HCT116 (cell line): ENCODE measurements around the gene FGGY. TPM values are rescaled to one million over a fixed set of nuclear protein-coding genes. Genes with fewer than 3 reads are reported as not detected.

Experiments
- ATAC-seq: fragments of 200-7000 bp; cut with Tn5 transposase; 2 replicates; pipeline ENCODE4 v1.9.1; 2020; ENCODE audit warnings: mild to moderate bottlenecking, moderate library complexity
- BruUV-seq: library from RNA; stranded (reverse); fragments of 400-500 nt; replicated peaks from 2 replicates; lab custom pipeline; 2021; lab: Mats Ljungman, UMichigan
- CTCF ChIA-PET: fragments of 300-600 bp; sonication (Branson Sonifier 250); formaldehyde crosslinking; loops from one replicate; lab custom pipeline; 2021; ENCODE audit warnings: antibody characterized with exemption; lab: Charles Lee
- POLR2A ChIA-PET: fragments of 300-600, 350-600 bp; sonication (Branson Sonifier 250); formaldehyde crosslinking; loops from one replicate; lab custom pipeline; 2021; ENCODE audit warnings: antibody characterized with exemption; lab: Charles Lee
- RAD21 ChIA-PET, 2 experiments: fragments of 300-600 bp; sonication (Branson Sonifier 250); formaldehyde crosslinking; loops; one replicate each; lab custom pipeline; 2023; ENCODE audit warnings: low total read pairs in 2 of 2; ENCODE audit not compliant: uncharacterized antibody in 2 of 2, unreplicated experiment in 2 of 2, low non-redundant PET in 1 of 2; lab: Charles Lee
- DNase-seq: peaks from one replicate; pipeline ENCODE4 v3.0.0-alpha.2; 2010; ENCODE audit warnings: low read depth, low spot score
- H2AFZ ChIP-seq: fragments of 200-600 bp; shearing (Covaris generic), sonication (generic); 2 replicates; pipeline ENCODE4 v1.6.1; 2017; ENCODE audit warnings: low read depth, mixed run types, mixed read lengths, antibody characterized with exemption, low read length; ENCODE audit not compliant: poor library complexity, severe bottlenecking
- H3K27ac ChIP-seq: 2 replicates; pipeline ENCODE4 v1.5.1; 2012; ENCODE audit warnings: low read depth, low read length
- H3K27me3 ChIP-seq: fragments of 200-600 bp; sonication (generic); 2 replicates; pipeline ENCODE4 v1.6.1; 2016; ENCODE audit warnings: mixed run types, low read length, mixed read lengths; ENCODE audit not compliant: insufficient read depth
- H3K36me3 ChIP-seq, 2 experiments: fragments of 200-500 bp in 1 of 2; fragments of 200-600 bp in 1 of 2; sonication (Bioruptor generic) in 1 of 2; sonication (generic) in 1 of 2; 2 replicates each; pipeline versions ENCODE4 v1.5.1 to v1.6.1; 2014 to 2016; ENCODE audit warnings: low read length in 2 of 2, inconsistent platforms in 1 of 2, mixed read lengths in 1 of 2, mixed run types in 1 of 2; ENCODE audit not compliant: insufficient read depth in 2 of 2, control insufficient read depth in 1 of 2
- H3K4me1 ChIP-seq, 2 experiments: fragments of 200-600 bp in 1 of 2; sonication (generic) in 1 of 2; 2 replicates each; pipeline versions ENCODE4 v1.5.1 to v1.6.1; 2012 to 2017; ENCODE audit warnings: low read length in 2 of 2, inconsistent platforms in 1 of 2, mild to moderate bottlenecking in 1 of 2, mixed read lengths in 1 of 2, mixed run types in 1 of 2, moderate library complexity in 1 of 2; ENCODE audit not compliant: insufficient read depth in 2 of 2, control insufficient read depth in 1 of 2
- H3K4me2 ChIP-seq: fragments of 200-600 bp; sonication (generic); 2 replicates; pipeline ENCODE4 v1.6.1; 2017; ENCODE audit warnings: mixed run types, low read length, mixed read lengths
- H3K4me3 ChIP-seq, 2 experiments: fragments of 200-600 bp in 1 of 2; sonication (generic) in 1 of 2; replicated peaks in 1 of 2; 2 replicates each; pipeline ENCODE4 v1.5.1; 2011 to 2016; ENCODE audit warnings: low read length in 2 of 2, control low read depth in 1 of 2, low read depth in 1 of 2, mild to moderate bottlenecking in 1 of 2, mixed read lengths in 1 of 2, mixed run types in 1 of 2
- H3K79me2 ChIP-seq: fragments of 200-600 bp; sonication (generic); 2 replicates; pipeline ENCODE4 v1.6.1; 2017; ENCODE audit warnings: mild to moderate bottlenecking, mixed run types, low read length, moderate library complexity, mixed read lengths; ENCODE audit not compliant: insufficient read depth
- H3K9ac ChIP-seq: fragments of 200-600 bp; sonication (generic); 2 replicates; pipeline ENCODE4 v1.6.1; 2016; ENCODE audit warnings: low read length, mixed read lengths
- H3K9me2 ChIP-seq: fragments of 200-600 bp; sonication (generic), shearing (Covaris generic); 2 replicates; pipeline ENCODE4 v1.6.1; 2017; ENCODE audit warnings: mixed run types, mild to moderate bottlenecking, moderate library complexity; ENCODE audit not compliant: insufficient read depth
- H3K9me3 ChIP-seq, 2 experiments: fragments of 200-500 bp in 1 of 2; fragments of 200-600 bp in 1 of 2; sonication (Bioruptor generic) in 1 of 2; sonication (generic) in 1 of 2; 2 replicates each; pipeline ENCODE4 v1.6.1; 2014 to 2017; ENCODE audit warnings: low read length in 2 of 2, mixed read lengths in 2 of 2, inconsistent platforms in 1 of 2, low read depth in 1 of 2, mild to moderate bottlenecking in 1 of 2, mixed run types in 1 of 2, moderate library complexity in 1 of 2; ENCODE audit not compliant: control insufficient read depth in 1 of 2, insufficient read depth in 1 of 2
- H4K20me1 ChIP-seq: fragments of 200-600 bp; sonication (generic), shearing (Covaris generic); 2 replicates; pipeline ENCODE4 v1.6.1; 2017; ENCODE audit warnings: mixed run types, mild to moderate bottlenecking, moderate library complexity; ENCODE audit not compliant: insufficient read depth
- CBX3 ChIP-seq: IDR thresholded peaks from 2 replicates; pipeline ENCODE4 v1.6.1; 2012; ENCODE audit warnings: low read depth
- EGR1 ChIP-seq: IDR thresholded peaks from 2 replicates; pipeline ENCODE4 v1.6.1; 2012; ENCODE audit warnings: low read depth
- POLR2A ChIP-seq: IDR thresholded peaks from 2 replicates; pipeline ENCODE4 v1.7.0; 2011; ENCODE audit warnings: borderline replicate concordance; ENCODE audit not compliant: insufficient read depth, insufficient read length; ENCODE audit errors: extremely low read depth
- POLR2AphosphoS5 ChIP-seq: IDR thresholded peaks from 2 replicates; pipeline ENCODE4 v1.6.1; 2011; ENCODE audit warnings: mild to moderate bottlenecking, low read depth, low read length, moderate library complexity
- SIN3A ChIP-seq: IDR thresholded peaks from 2 replicates; pipeline ENCODE4 v1.6.1; 2012; ENCODE audit warnings: low read depth
- SRF ChIP-seq: IDR thresholded peaks from 2 replicates; pipeline ENCODE4 v1.6.1; 2012; ENCODE audit warnings: low read depth
- YY1 ChIP-seq: IDR thresholded peaks from 2 replicates; pipeline ENCODE4 v1.6.1; 2011; ENCODE audit warnings: low read length, low read depth, moderate library complexity, mild to moderate bottlenecking; ENCODE audit not compliant: insufficient replicate concordance; ENCODE audit errors: extremely low read depth
- ZFX ChIP-seq: fragments of 450-650 bp; IDR thresholded peaks from 2 replicates; pipeline ENCODE4 v1.6.1; 2017
- ZNF274 ChIP-seq: fragments of 200-500 bp; sonication (Bioruptor generic); IDR thresholded peaks from 2 replicates; pipeline ENCODE4 v1.6.1; 2014; ENCODE audit warnings: mild to moderate bottlenecking, low read depth, low read length, inconsistent platforms
- intact Hi-C: fragments of 100-400 bp; cut with micrococcal nuclease; formaldehyde crosslinking; loops from 2 replicates; pipeline ENCODE4 v1.10.0; 2022
- total RNA-seq: library from RNA; stranded (reverse); gene quantifications from one replicate; pipeline ENCODE4 v1.2.1, GENCODE V29; 2021; ENCODE audit not compliant: unreplicated experiment
- TF ChIP-seq, protein P1 (sequence below): IDR thresholded peaks from 2 replicates; pipeline ENCODE4 v1.6.1; 2012
- TF ChIP-seq, protein P2 (sequence below), 3 experiments: fragments of 200-600 bp in 1 of 3; sonication (generic) in 1 of 3; IDR thresholded peaks in 2 of 3; conservative IDR thresholded peaks in 1 of 3; 2 replicates each; pipeline ENCODE4 v1.5.1; 2012 to 2017; ENCODE audit warnings: low read depth in 2 of 3, low read length in 2 of 3, antibody characterized with exemption in 1 of 3, borderline replicate concordance in 1 of 3, control low read depth in 1 of 3, mild to moderate bottlenecking in 1 of 3, mixed read lengths in 1 of 3, mixed run types in 1 of 3, moderate library complexity in 1 of 3; ENCODE audit not compliant: insufficient read depth in 1 of 3
- TF ChIP-seq, protein P3 (sequence below): IDR thresholded peaks from 2 replicates; pipeline ENCODE4 v1.6.1; 2012; ENCODE audit warnings: low read depth

FGGY gene
- total RNA-seq, 1 experiment from 2014 or later: 10.6 TPM

DNA sequence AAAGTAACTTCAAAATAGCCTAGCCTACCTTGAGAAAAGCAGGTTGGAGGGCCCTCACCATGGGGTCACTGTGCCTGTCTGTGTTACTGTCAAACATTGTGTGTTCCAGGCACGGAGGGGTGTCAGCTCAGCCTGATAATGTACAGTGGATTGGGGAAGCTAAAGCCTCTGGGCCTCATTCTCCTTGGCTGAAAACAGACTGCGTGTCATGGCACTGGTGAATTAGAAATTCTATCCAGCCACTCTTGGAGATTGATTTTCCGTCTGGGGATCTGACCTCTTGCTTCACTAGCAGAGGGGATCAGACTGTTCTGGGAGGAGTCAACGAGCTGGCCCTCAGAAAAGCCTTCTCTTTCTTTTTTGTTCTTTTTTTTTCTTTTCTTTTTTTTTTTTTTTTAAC is 394.4 kb downstream of the FGGY start:
- H3K9me2 ChIP-seq: no peaks in the 10 kb centered on the region
- H3K27ac ChIP-seq: no peak overlapping the region
- ChIA-PET POLR2A (no interaction called here), RAD21 (no interaction called here), CTCF (interaction anchor here (1.0 to 1.2 kb wide), 2 partner anchors 8 to 951 kb away, joined by 4 read pairs; no protein-coding TSS in a partner anchor)
- no peaks in the 10 kb centered on the region for H3K9me3 ChIP-seq
- BruUV-seq: no TSS peak
- ATAC-seq (no peak), DNase-seq (no peak)
- intact Hi-C loops: no loop called here
- no peaks in the 10 kb centered on the region for H3K79me2 ChIP-seq
- no peak overlapping the region for H3K4me2 ChIP-seq
- H3K4me1 ChIP-seq: no peaks in the 10 kb centered on the region
- H3K4me3 ChIP-seq: no peak overlapping the region
- no peak overlapping the region for H2AFZ ChIP-seq
- TF ChIP-seq POLR2A: no peak
- TF ChIP-seq, protein P1, sequence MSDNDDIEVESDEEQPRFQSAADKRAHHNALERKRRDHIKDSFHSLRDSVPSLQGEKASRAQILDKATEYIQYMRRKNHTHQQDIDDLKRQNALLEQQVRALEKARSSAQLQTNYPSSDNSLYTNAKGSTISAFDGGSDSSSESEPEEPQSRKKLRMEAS: no peak
- no peak for TF ChIP-seq CBX3
- no peak for TF ChIP-seq SIN3A
- no peak for TF ChIP-seq ZFX
- TF ChIP-seq, protein P2, sequence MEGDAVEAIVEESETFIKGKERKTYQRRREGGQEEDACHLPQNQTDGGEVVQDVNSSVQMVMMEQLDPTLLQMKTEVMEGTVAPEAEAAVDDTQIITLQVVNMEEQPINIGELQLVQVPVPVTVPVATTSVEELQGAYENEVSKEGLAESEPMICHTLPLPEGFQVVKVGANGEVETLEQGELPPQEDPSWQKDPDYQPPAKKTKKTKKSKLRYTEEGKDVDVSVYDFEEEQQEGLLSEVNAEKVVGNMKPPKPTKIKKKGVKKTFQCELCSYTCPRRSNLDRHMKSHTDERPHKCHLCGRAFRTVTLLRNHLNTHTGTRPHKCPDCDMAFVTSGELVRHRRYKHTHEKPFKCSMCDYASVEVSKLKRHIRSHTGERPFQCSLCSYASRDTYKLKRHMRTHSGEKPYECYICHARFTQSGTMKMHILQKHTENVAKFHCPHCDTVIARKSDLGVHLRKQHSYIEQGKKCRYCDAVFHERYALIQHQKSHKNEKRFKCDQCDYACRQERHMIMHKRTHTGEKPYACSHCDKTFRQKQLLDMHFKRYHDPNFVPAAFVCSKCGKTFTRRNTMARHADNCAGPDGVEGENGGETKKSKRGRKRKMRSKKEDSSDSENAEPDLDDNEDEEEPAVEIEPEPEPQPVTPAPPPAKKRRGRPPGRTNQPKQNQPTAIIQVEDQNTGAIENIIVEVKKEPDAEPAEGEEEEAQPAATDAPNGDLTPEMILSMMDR (IDR thresholded peaks at IDR 0.05 in 2 of 3, conservative IDR thresholded peaks at IDR 0.05 in 1 of 3; ENCODE audit: borderline replicate concordance in 1 of 3, insufficient read depth in 1 of 3, low read depth in 2 of 3, low read length in 2 of 3): no peak
- TF ChIP-seq EGR1: no peak
- TF ChIP-seq, protein P3, sequence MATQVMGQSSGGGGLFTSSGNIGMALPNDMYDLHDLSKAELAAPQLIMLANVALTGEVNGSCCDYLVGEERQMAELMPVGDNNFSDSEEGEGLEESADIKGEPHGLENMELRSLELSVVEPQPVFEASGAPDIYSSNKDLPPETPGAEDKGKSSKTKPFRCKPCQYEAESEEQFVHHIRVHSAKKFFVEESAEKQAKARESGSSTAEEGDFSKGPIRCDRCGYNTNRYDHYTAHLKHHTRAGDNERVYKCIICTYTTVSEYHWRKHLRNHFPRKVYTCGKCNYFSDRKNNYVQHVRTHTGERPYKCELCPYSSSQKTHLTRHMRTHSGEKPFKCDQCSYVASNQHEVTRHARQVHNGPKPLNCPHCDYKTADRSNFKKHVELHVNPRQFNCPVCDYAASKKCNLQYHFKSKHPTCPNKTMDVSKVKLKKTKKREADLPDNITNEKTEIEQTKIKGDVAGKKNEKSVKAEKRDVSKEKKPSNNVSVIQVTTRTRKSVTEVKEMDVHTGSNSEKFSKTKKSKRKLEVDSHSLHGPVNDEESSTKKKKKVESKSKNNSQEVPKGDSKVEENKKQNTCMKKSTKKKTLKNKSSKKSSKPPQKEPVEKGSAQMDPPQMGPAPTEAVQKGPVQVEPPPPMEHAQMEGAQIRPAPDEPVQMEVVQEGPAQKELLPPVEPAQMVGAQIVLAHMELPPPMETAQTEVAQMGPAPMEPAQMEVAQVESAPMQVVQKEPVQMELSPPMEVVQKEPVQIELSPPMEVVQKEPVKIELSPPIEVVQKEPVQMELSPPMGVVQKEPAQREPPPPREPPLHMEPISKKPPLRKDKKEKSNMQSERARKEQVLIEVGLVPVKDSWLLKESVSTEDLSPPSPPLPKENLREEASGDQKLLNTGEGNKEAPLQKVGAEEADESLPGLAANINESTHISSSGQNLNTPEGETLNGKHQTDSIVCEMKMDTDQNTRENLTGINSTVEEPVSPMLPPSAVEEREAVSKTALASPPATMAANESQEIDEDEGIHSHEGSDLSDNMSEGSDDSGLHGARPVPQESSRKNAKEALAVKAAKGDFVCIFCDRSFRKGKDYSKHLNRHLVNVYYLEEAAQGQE: no peak
- TF ChIP-seq YY1: no peak
- TF ChIP-seq POLR2AphosphoS5: no peak
- no peak for TF ChIP-seq ZNF274
- no peak for TF ChIP-seq SRF
- no peaks in the 10 kb centered on the region for H3K36me3 ChIP-seq
- H3K9ac ChIP-seq: no peak overlapping the region
- H3K27me3 ChIP-seq: no peaks in the 10 kb centered on the region
- H4K20me1 ChIP-seq: no peaks in the 10 kb centered on the region
